ENCODE results near the gene SLC6A6.

The SLC6A6 gene

GRCh38 chr3:14518432-14518802 is 116.0 kb downstream of the SLC6A6 start:
- H3K27me3 ChIP-seq, result no peaks in the 10 kb centered on the region
- no peak for TF ChIP-seq CTCF (IDR thresholded peaks at IDR 0.05; ENCODE audit: low read depth, low read length)
- H3K4me1 ChIP-seq, result no peaks in the 10 kb centered on the region
- H3K36me3 ChIP-seq, result no peaks in the 10 kb centered on the region
- no peaks in the 10 kb centered on the region for H3K9me3 ChIP-seq
- DNase-seq, result no peak
- no peak overlapping the region for H3K4me3 ChIP-seq (ENCODE audit: low read depth, low read length)

GRCh38 chr3:14518893-14519292 is 116.5 kb downstream of the SLC6A6 start:
- H3K9me3 ChIP-seq, result no peaks in the 10 kb centered on the region
- no peak for DNase-seq
- H3K36me3 ChIP-seq, result no peaks in the 10 kb centered on the region
- TF ChIP-seq CTCF (IDR thresholded peaks at IDR 0.05; ENCODE audit: low read depth, low read length), result no peak
- H3K27me3 ChIP-seq, result no peaks in the 10 kb centered on the region
- H3K4me1 ChIP-seq, result no peaks in the 10 kb centered on the region
- no peak overlapping the region for H3K4me3 ChIP-seq (ENCODE audit: low read depth, low read length)

- Histone ChIP-seq H3K4me1 (no peaks in the 10 kb centered on the region), H3K4me3 (ENCODE audit: low read depth, low read length) (no peak overlapping the region), H3K9me3 (no peaks in the 10 kb centered on the region), H3K27me3 (no peaks in the 10 kb centered on the region), H3K36me3 (no peaks in the 10 kb centered on the region)
- DNase-seq, result no peak
- no peak for TF ChIP-seq CTCF (IDR thresholded peaks at IDR 0.05; ENCODE audit: low read depth, low read length)
These were observed 117.0 kb downstream of the SLC6A6 start for GRCh38 chr3:14519406-14519805.

- Histone ChIP-seq H3K4me3 (ENCODE audit: low read depth, low read length) (no peak overlapping the region), H3K4me1 (no peaks in the 10 kb centered on the region), H3K27me3 (no peaks in the 10 kb centered on the region), H3K9me3 (no peaks in the 10 kb centered on the region), H3K36me3 (no peaks in the 10 kb centered on the region)
- TF ChIP-seq CTCF (IDR thresholded peaks at IDR 0.05; ENCODE audit: low read depth, low read length), result no peak
- no peak for DNase-seq
These were observed 117.7 kb downstream of the SLC6A6 start for GRCh38 chr3:14520149-14520548.

GRCh38 chr3:14520967-14521366 is 118.6 kb downstream of the SLC6A6 start:
- Histone ChIP-seq H3K36me3 (no peaks in the 10 kb centered on the region), H3K4me3 (ENCODE audit: low read depth, low read length) (no peak overlapping the region), H3K4me1 (no peaks in the 10 kb centered on the region), H3K9me3 (no peaks in the 10 kb centered on the region), H3K27me3 (no peaks in the 10 kb centered on the region)
- DNase-seq, result no peak
- TF ChIP-seq CTCF (IDR thresholded peaks at IDR 0.05; ENCODE audit: low read depth, low read length), result no peak

GRCh38 chr3:14521611-14522010 is 119.2 kb downstream of the SLC6A6 start:
- no peaks in the 10 kb centered on the region for H3K9me3 ChIP-seq
- H3K4me1 ChIP-seq, result no peaks in the 10 kb centered on the region
- no peak overlapping the region for H3K4me3 ChIP-seq (ENCODE audit: low read depth, low read length)
- H3K36me3 ChIP-seq, result no peaks in the 10 kb centered on the region
- no peaks in the 10 kb centered on the region for H3K27me3 ChIP-seq
- DNase-seq, result no peak
- TF ChIP-seq CTCF (IDR thresholded peaks at IDR 0.05; ENCODE audit: low read depth, low read length), result no peak

All from BE2C (cell line).